Hepatocyte (in vitro differentiated cells): ENCODE data around the gene CHRNB4. TPM values are rescaled to one million over a fixed set of nuclear protein-coding genes. Genes with fewer than 3 reads are reported as not detected.

ENCODE experiments used
- DNase-seq: peaks from one replicate; pipeline ENCODE4 v3.0.0-alpha.2; 2016; ENCODE audit warnings: low spot score
- H2AFZ ChIP-seq: fragments of 200-600 bp; sonication (generic); 2 replicates; pipeline ENCODE4 v1.6.0; 2016; ENCODE audit warnings: antibody characterized with exemption, mild to moderate bottlenecking
- H3K27ac ChIP-seq: fragments of 200-600 bp; sonication (generic); 2 replicates; pipeline ENCODE4 v1.5.1; 2016; ENCODE audit warnings: mild to moderate bottlenecking
- H3K27me3 ChIP-seq: fragments of 200-600 bp; sonication (generic); 2 replicates; pipeline ENCODE4 v1.6.1; 2016
- H3K36me3 ChIP-seq: fragments of 200-600 bp; sonication (generic); replicated peaks from 2 replicates; pipeline ENCODE4 v1.5.1; 2016; ENCODE audit warnings: low read depth; ENCODE audit not compliant: insufficient read depth
- H3K4me1 ChIP-seq: fragments of 200-600 bp; sonication (generic); 2 replicates; pipeline ENCODE4 v1.5.1; 2016; ENCODE audit warnings: mild to moderate bottlenecking, moderate library complexity; ENCODE audit not compliant: insufficient read depth
- H3K4me2 ChIP-seq: fragments of 200-600 bp; sonication (generic); 2 replicates; pipeline ENCODE4 v1.6.0; 2016
- H3K4me3 ChIP-seq: fragments of 200-600 bp; sonication (generic); 2 replicates; pipeline ENCODE4 v1.5.1; 2016; ENCODE audit warnings: mild to moderate bottlenecking
- H3K79me2 ChIP-seq: fragments of 200-600 bp; sonication (generic); 2 replicates; pipeline ENCODE4 v1.6.0; 2017; ENCODE audit warnings: mild to moderate bottlenecking
- H3K9me2 ChIP-seq: fragments of 200-600 bp; sonication (generic); replicated peaks from 2 replicates; pipeline ENCODE4 v1.6.0; 2017; ENCODE audit warnings: mild to moderate bottlenecking; ENCODE audit not compliant: insufficient read depth
- H3K9me3 ChIP-seq: fragments of 200-600 bp; sonication (generic); 2 replicates; pipeline ENCODE4 v1.5.1; 2016; ENCODE audit warnings: low read depth, mild to moderate bottlenecking
- H4K20me1 ChIP-seq: fragments of 200-600 bp; sonication (generic); 2 replicates; pipeline ENCODE4 v1.6.0; 2016; ENCODE audit warnings: mild to moderate bottlenecking; ENCODE audit not compliant: insufficient read depth, poor library complexity, severe bottlenecking
- CTCF ChIP-seq: fragments of 200-600 bp; sonication (generic); IDR thresholded peaks from 2 replicates; pipeline ENCODE4 v1.5.1; 2016; ENCODE audit warnings: antibody characterized with exemption, mild to moderate bottlenecking; ENCODE audit not compliant: poor library complexity
- EZH2 ChIP-seq: fragments of 200-600 bp; sonication (generic); IDR thresholded peaks from 2 replicates; pipeline ENCODE4 v1.6.1; 2016; ENCODE audit warnings: antibody characterized with exemption, mild to moderate bottlenecking, borderline replicate concordance
- EZH2phosphoT487 ChIP-seq: fragments of 200-600 bp; sonication (generic); IDR thresholded peaks from one replicate; pipeline ENCODE4 v1.6.1; 2018; ENCODE audit warnings: antibody characterized with exemption, mild to moderate bottlenecking, low read depth, moderate library complexity; ENCODE audit not compliant: unreplicated experiment, severe bottlenecking
- WGBS: methylation state at CpG from one replicate; pipeline ENCODE4 v1.1.6; 2016; ENCODE audit warnings: low lambda C conversion rate; ENCODE audit errors: missing lambda C conversion rate; 5-methylcytosine and 5-hydroxymethylcytosine counted together
- polyA plus RNA-seq: library from polyadenylated mRNA; unstranded; fragments of >200 nt; fragmentation: Nextera tagmentation; extraction: Ambion mirVana; gene quantifications from 2 replicates; pipeline ENCODE4 v1.2.1, GENCODE V29; 2016
- total RNA-seq: library from RNA; depleted of rRNA; stranded (reverse); fragments of >200 nt; gene quantifications from 2 replicates; pipeline ENCODE4 v1.2.3, GENCODE V29; 2014

Gene CHRNB4
- total and polyA plus RNA-seq, 2 experiments from 2014 or later, result 0.48 TPM; not detected in 1

- peaks cover 30% of the 10 kb centered on the region for H3K27me3 ChIP-seq
- no peak overlapping the region for H3K4me2 ChIP-seq
- H3K9me3 ChIP-seq, result no peaks in the 10 kb centered on the region
- H4K20me1 ChIP-seq, result no peaks in the 10 kb centered on the region
- H3K4me1 ChIP-seq, result no peaks in the 10 kb centered on the region
- TF ChIP-seq CTCF (no peak), EZH2 (no peak), EZH2phosphoT487 (no peak)
- H3K9me2 ChIP-seq, result no peaks in the 10 kb centered on the region
- H3K36me3 ChIP-seq, result no peaks in the 10 kb centered on the region
- DNase-seq, result no peak
- H2AFZ ChIP-seq, result no peak overlapping the region
- no peaks in the 10 kb centered on the region for H3K79me2 ChIP-seq
- whole genome bisulfite sequencing, result 89% methylated on average over 6 of the region's 6 CpGs
- no peak overlapping the region for H3K4me3 ChIP-seq
- H3K27ac ChIP-seq, result no peak overlapping the region
Observed at GRCh38 chr15:78628227-78628626, 12.8 kb downstream of the CHRNB4 start.

DNA sequence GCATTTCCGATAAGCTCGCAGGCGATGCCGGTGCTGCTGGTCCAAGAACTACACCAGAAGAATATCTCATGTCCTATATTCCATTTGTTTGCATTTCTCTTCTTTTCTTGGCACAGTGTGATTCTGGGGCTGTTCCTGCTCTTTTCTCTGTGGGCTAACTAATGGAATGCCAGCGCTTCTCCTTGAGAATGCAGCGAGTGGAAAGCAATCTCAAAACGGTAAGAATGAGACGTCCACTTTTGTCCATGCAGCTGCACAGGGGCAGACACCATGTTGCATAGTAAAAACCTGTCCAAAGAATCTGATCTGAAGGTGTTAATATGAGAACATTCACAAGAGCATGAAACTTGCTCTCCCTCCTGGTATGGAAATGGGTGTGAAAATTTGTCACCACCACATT is 13.7 kb downstream of the CHRNB4 start:
- Histone ChIP-seq H3K4me1 (no peaks in the 10 kb centered on the region), H4K20me1 (no peaks in the 10 kb centered on the region), H3K27me3 (peaks cover 37% of the 10 kb centered on the region), H3K36me3 (no peaks in the 10 kb centered on the region), H3K4me3 (no peak overlapping the region), H2AFZ (no peak overlapping the region), H3K9me2 (no peaks in the 10 kb centered on the region), H3K4me2 (no peak overlapping the region), H3K27ac (no peak overlapping the region), H3K79me2 (no peaks in the 10 kb centered on the region), H3K9me3 (no peaks in the 10 kb centered on the region)
- DNase-seq, result no peak
- 81% methylated on average over 8 of the region's 8 CpGs for WGBS
- TF ChIP-seq EZH2, result no peak
- TF ChIP-seq CTCF, result no peak
- no peak for TF ChIP-seq EZH2phosphoT487

GRCh38 chr15:78626381-78626995 is 14.5 kb downstream of the CHRNB4 start:
- Histone ChIP-seq H3K9me3 (no peaks in the 10 kb centered on the region), H4K20me1 (no peaks in the 10 kb centered on the region), H3K4me2 (no peak overlapping the region), H3K27ac (no peak overlapping the region), H2AFZ (no peak overlapping the region), H3K4me3 (no peak overlapping the region), H3K27me3 (peaks cover 46% of the 10 kb centered on the region), H3K36me3 (no peaks in the 10 kb centered on the region), H3K79me2 (no peaks in the 10 kb centered on the region), H3K4me1 (no peaks in the 10 kb centered on the region), H3K9me2 (no peaks in the 10 kb centered on the region)
- TF ChIP-seq CTCF (no peak), EZH2 (no peak), EZH2phosphoT487 (no peak)
- WGBS, result 89% methylated on average over 6 of the region's 6 CpGs
- no peak for DNase-seq
